LNCAP (cell line): ENCODE measurements around the gene BIRC6.

Source experiments
- TF ChIP-seq, protein P1 (sequence below): fragments of 450-650 bp; IDR thresholded peaks from 2 replicates; pipeline ENCODE4 v1.5.1; 2017; ENCODE audit warnings: mild to moderate bottlenecking

BIRC6 gene

DNA sequence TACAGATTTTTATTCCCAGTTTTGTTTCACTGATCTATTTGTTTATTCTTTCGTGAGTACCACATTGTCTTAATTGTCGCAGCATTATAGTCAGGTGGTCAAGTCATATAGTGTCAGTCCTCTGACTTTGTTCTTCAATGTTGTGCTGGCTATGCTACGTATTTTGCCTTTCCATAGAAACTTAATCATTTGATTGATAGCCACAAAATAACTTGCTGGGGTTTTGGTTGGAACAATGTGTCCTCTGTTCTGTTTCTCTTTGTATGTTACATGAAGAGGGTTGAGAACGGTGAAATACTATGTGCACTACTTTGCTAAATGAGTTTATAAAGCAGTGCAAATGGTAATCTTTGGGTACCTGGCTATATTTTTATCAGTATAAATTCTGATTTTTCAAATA is 206.1 kb downstream of the BIRC6 start:
- TF ChIP-seq, protein P1, sequence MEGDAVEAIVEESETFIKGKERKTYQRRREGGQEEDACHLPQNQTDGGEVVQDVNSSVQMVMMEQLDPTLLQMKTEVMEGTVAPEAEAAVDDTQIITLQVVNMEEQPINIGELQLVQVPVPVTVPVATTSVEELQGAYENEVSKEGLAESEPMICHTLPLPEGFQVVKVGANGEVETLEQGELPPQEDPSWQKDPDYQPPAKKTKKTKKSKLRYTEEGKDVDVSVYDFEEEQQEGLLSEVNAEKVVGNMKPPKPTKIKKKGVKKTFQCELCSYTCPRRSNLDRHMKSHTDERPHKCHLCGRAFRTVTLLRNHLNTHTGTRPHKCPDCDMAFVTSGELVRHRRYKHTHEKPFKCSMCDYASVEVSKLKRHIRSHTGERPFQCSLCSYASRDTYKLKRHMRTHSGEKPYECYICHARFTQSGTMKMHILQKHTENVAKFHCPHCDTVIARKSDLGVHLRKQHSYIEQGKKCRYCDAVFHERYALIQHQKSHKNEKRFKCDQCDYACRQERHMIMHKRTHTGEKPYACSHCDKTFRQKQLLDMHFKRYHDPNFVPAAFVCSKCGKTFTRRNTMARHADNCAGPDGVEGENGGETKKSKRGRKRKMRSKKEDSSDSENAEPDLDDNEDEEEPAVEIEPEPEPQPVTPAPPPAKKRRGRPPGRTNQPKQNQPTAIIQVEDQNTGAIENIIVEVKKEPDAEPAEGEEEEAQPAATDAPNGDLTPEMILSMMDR = no peak

DNA sequence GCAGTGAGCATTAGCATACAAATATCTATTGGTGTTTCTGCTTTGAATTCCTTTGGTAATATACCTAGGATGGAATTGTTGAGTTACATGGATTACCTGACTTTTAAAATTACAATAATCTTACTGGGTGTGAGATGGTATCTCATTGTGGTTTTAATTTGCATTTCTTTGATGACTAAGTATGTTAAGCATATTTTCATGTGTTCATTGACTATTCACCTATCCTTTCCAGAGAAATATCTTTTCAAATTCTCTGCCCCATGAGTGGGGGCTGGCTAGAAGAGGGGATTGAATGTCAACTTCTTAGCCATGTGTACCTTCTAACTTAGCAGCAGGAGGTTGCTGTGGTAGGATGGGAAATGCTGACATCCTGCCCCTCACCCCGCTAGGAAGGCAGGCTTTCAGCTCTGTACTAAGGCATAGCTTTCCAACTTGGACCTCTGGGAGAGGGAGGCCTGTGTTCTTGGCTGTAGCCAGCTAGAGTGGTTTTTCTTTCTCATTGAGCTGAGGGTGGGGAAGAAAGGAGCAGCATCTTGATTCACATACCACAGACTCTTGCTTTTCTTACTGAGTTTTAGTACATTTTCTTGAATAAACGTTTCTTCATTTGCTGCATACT is 207.7 kb downstream of the BIRC6 start:
- TF ChIP-seq, protein P1 = no peak

DNA sequence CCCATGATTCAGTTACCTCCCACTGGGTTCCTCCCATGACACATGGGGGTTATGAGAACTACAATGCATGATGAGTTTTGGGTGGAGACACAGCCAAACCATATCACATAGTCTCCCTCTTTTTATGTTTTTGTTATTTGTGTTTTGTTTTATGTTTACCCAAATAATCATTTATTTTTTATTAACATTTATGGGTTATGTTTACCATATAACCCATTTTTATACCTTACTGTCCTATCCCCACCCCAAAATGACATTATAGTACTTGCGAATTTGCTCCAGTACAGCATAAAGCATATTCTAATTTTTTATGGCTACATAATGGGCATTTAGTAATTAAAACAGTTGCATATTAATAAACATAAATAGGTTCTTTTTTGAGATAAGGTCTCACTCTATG is 209.1 kb downstream of the BIRC6 start:
- TF ChIP-seq, protein P1 = no peak

DNA sequence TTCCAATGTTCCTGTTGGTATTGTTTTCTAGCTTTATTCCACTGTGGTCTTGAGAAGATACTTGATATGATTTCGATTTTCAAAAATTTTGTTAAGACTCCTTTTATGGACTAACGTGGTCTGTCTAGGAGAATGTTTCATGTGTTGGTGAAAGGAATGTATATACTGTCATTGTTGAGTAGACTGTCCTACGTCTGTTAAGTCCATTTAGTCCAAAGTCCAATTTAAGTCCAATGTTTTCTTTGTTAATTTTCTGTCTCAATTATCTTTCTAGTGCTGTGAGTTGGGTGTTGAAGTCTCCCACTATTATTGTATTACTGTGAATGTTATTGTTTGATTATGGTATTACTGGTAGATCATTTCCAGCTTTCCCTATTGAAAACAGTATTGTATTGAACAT is 215.2 kb downstream of the BIRC6 start:
- TF ChIP-seq, protein P1 = no peak

DNA sequence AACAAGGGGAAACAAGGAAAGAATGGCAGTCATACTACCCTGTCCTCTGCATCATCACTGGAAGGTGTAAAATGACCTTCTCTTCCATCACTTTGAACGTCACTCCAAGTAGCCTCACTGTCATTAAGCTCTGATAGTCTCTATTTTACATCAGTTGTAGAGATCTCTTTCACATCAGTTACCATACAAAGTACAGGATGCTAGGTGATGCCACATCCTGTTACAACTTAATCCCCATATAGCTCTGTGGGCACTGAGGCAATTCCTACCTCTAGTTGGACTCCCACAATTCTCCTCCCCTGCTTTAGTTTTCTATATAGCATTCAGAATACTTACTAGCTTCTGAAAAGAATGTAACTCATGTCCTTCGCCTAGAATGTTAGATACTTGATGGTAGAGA is 215.9 kb downstream of the BIRC6 start:
- TF ChIP-seq, protein P1 = no peak

DNA sequence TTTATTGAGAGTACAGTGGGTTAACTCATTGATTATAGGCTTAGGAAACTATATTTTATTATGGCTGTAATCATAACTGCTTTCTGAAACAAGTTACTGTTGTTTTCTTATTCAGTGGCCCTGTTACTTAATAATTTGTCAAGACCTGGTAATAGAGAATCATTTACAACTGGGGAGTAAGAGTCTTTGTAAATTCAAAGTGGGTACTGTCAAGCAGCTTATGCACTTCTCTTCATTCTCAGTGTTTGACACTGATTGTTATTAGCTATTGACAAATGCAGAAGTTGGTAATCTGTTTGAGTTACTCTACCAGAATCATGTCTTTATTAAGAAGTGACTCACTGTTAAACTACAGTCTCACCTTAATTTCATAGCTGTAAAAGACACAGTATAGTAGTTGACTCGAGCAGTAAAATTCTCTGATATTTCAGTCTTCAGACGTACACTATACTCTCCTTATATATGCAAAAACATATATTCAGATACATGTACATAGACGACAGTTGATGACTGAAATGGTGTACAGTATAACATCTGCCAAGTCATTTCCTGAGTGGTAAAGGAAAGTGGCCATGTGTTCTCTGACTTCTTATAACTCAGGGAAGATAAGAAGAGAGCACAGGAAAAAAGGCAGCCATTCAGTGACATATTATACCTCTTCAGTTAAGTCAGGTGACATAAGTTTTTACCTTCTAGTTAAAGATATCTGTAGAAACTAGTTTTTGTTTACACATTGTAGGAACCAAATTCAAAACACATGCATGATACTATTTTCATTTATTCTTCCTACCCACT is 235.0 kb downstream of the BIRC6 start:
- TF ChIP-seq, protein P1 = no peak

DNA sequence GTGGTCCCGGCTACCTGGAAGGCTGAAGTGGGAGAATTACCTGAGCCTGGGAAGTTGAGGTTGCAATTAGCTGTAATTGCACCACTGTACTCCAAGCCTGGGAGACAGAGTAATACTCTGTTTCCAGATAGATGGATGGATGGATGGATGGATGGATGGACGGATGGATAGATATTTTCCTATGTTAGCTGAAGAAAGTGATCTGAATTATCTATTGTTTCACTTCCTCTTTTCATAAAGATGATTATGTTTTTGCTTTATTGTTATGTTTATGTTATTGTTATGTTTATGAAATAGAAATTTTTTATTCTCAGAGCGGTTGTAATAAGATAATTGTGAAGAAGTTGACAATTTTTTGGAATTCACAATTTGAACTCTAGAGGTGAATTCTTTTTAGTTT is 237.8 kb downstream of the BIRC6 start:
- TF ChIP-seq, protein P1 = no peak
